A673 (cell line): ENCODE measurements around the gene NEDD4L. TPM values are rescaled to one million over a fixed set of nuclear protein-coding genes. Genes with fewer than 3 reads are reported as not detected.

ENCODE experiments used
- BruUV-seq: library from RNA; stranded (reverse); fragments of 400-500 nt; replicated peaks from 2 replicates; lab custom pipeline; 2021; lab: Mats Ljungman, UMichigan
- CTCF ChIA-PET: fragments of 300-600 bp; sonication (Branson Sonifier 250); formaldehyde crosslinking; loops from one replicate; lab custom pipeline; 2022; ENCODE audit warnings: antibody characterized with exemption; lab: Charles Lee
- POLR2A ChIA-PET: fragments of 300-600 bp; sonication (Branson Sonifier 250); formaldehyde crosslinking; loops from one replicate; lab custom pipeline; 2022; ENCODE audit warnings: antibody characterized with exemption; ENCODE audit not compliant: low non-redundant PET; lab: Charles Lee
- DNase-seq: peaks from one replicate; pipeline ENCODE4 v3.0.0-alpha.2; 2015; ENCODE audit warnings: low spot score
- H3K27ac ChIP-seq: fragments of 200-600 bp; sonication (generic); 2 replicates; pipeline ENCODE4 v1.5.1; 2016; ENCODE audit warnings: mixed run types, low read depth, mild to moderate bottlenecking, mixed read lengths, antibody characterized with exemption, low read length; ENCODE audit not compliant: poor library complexity, severe bottlenecking
- H3K27me3 ChIP-seq: fragments of 200-600 bp; sonication (generic); replicated peaks from 2 replicates; pipeline ENCODE4 v1.6.1; 2017; ENCODE audit warnings: mixed run types, low read depth, mild to moderate bottlenecking, mixed read lengths, antibody characterized with exemption, low read length; ENCODE audit not compliant: insufficient read depth, poor library complexity
- H3K36me3 ChIP-seq: fragments of 200-600 bp; sonication (generic); 2 replicates; pipeline ENCODE4 v1.6.1; 2016; ENCODE audit warnings: mixed run types, mild to moderate bottlenecking, mixed read lengths, antibody characterized with exemption, low read length; ENCODE audit not compliant: insufficient read depth, poor library complexity, severe bottlenecking
- H3K4me1 ChIP-seq: fragments of 200-600 bp; sonication (generic); 2 replicates; pipeline ENCODE4 v1.6.1; 2017; ENCODE audit warnings: mixed run types, mild to moderate bottlenecking, mixed read lengths, antibody characterized with exemption, low read length; ENCODE audit not compliant: insufficient read depth, poor library complexity, severe bottlenecking
- H3K4me3 ChIP-seq: fragments of 200-600 bp; sonication (generic); 2 replicates; pipeline ENCODE4 v1.5.1; 2016; ENCODE audit warnings: low read depth, mixed run types, mild to moderate bottlenecking, mixed read lengths, low read length; ENCODE audit not compliant: poor library complexity, severe bottlenecking
- H3K9me3 ChIP-seq: fragments of 200-600 bp; sonication (generic); 2 replicates; pipeline ENCODE4 v1.6.1; 2016; ENCODE audit warnings: mixed run types, low read depth, mild to moderate bottlenecking, mixed read lengths, antibody characterized with exemption, low read length; ENCODE audit not compliant: poor library complexity, severe bottlenecking
- EZH2 ChIP-seq: fragments of 200-600 bp; sonication (generic); IDR thresholded peaks from 2 replicates; pipeline ENCODE4 v1.6.1; 2017; ENCODE audit warnings: borderline replicate concordance, low read depth, mild to moderate bottlenecking, mixed read lengths, antibody characterized with exemption, low read length; ENCODE audit not compliant: poor library complexity, severe bottlenecking
- intact Hi-C: fragments of 100-400 bp; cut with micrococcal nuclease; formaldehyde crosslinking; loops from one replicate; pipeline ENCODE4 v1.10.0; 2022; ENCODE audit not compliant: unreplicated experiment
- total RNA-seq: library from RNA; stranded (reverse); gene quantifications from 2 replicates; pipeline ENCODE4 v1.2.3, GENCODE V29; 2021
- TF ChIP-seq, protein P1 (sequence below): fragments of 300-800, 200-600 bp; sonication (generic); conservative IDR thresholded peaks from 2 replicates; pipeline ENCODE4 v1.5.1; 2017; ENCODE audit warnings: low read depth, mild to moderate bottlenecking, antibody characterized with exemption, low read length, moderate library complexity, mixed read lengths

The NEDD4L gene
- total RNA-seq, 1 experiment from 2014 or later: 15.3 TPM

DNA sequence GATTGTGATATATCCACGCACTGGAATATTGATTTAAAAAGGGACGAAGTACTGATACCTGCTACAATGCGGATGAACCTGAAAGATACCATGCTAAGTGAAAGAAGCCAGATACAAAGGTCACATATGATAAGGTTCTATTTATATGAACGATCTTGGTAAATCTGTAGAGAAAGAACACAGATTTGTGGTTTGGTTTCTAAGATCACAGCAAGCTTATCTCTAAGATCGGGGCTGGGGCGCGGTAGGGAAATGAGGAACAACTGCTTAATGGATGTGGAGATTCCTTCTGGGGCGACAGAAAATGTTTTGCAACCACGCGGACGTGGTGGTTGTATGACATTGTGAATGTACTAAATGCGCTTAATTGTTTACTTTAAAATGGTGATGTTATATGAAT lies 60.1 kb downstream of the NEDD4L start:
- no TSS peak for BruUV-seq
- Histone ChIP-seq H3K27me3 (no peaks in the 10 kb centered on the region), H3K36me3 (no peaks in the 10 kb centered on the region), H3K4me3 (no peak overlapping the region), H3K4me1 (no peaks in the 10 kb centered on the region), H3K27ac (no peak overlapping the region), H3K9me3 (no peaks in the 10 kb centered on the region)
- intact Hi-C loops: no loop called here
- ChIA-PET POLR2A (interaction anchor here (0.5 kb wide), 1 partner anchor 500 kb away, joined by 4 read pairs; no protein-coding TSS in a partner anchor), CTCF (no interaction called here)
- TF ChIP-seq, protein P1, sequence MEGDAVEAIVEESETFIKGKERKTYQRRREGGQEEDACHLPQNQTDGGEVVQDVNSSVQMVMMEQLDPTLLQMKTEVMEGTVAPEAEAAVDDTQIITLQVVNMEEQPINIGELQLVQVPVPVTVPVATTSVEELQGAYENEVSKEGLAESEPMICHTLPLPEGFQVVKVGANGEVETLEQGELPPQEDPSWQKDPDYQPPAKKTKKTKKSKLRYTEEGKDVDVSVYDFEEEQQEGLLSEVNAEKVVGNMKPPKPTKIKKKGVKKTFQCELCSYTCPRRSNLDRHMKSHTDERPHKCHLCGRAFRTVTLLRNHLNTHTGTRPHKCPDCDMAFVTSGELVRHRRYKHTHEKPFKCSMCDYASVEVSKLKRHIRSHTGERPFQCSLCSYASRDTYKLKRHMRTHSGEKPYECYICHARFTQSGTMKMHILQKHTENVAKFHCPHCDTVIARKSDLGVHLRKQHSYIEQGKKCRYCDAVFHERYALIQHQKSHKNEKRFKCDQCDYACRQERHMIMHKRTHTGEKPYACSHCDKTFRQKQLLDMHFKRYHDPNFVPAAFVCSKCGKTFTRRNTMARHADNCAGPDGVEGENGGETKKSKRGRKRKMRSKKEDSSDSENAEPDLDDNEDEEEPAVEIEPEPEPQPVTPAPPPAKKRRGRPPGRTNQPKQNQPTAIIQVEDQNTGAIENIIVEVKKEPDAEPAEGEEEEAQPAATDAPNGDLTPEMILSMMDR: no peak
- TF ChIP-seq EZH2: no peak
- DNase-seq: no peak

- intact Hi-C loops: no loop called here
- no peak overlapping the region for H3K4me3 ChIP-seq
- H3K27ac ChIP-seq: no peak overlapping the region
- H3K4me1 ChIP-seq: no peaks in the 10 kb centered on the region
- no peaks in the 10 kb centered on the region for H3K9me3 ChIP-seq
- ChIA-PET CTCF (no interaction called here), POLR2A (no interaction called here)
- BruUV-seq: no TSS peak
- TF ChIP-seq, protein P1: no peak
- no peak for TF ChIP-seq EZH2
- H3K27me3 ChIP-seq: no peaks in the 10 kb centered on the region
- no peak for DNase-seq
- H3K36me3 ChIP-seq: no peaks in the 10 kb centered on the region
These were observed 61.3 kb downstream of the NEDD4L start for GRCh38 chr18:58105206-58105887.

- TF ChIP-seq, protein P1: no peak
- no peak for TF ChIP-seq EZH2
- no peaks in the 10 kb centered on the region for H3K27me3 ChIP-seq
- intact Hi-C loops: no loop called here
- H3K9me3 ChIP-seq: no peaks in the 10 kb centered on the region
- H3K36me3 ChIP-seq: no peaks in the 10 kb centered on the region
- DNase-seq: no peak
- no peaks in the 10 kb centered on the region for H3K4me1 ChIP-seq
- H3K27ac ChIP-seq: no peak overlapping the region
- no peak overlapping the region for H3K4me3 ChIP-seq
- no TSS peak for BruUV-seq
- POLR2A ChIA-PET: no interaction called here
- CTCF ChIA-PET: no interaction called here
These were observed 61.8 kb downstream of the NEDD4L start for GRCh38 chr18:58105888-58106260.
